ENCODE data around the gene ADGRG7. TPM values are rescaled to one million over a fixed set of nuclear protein-coding genes. Genes with fewer than 3 reads are reported as not detected.

ADGRG7 gene, protein sequence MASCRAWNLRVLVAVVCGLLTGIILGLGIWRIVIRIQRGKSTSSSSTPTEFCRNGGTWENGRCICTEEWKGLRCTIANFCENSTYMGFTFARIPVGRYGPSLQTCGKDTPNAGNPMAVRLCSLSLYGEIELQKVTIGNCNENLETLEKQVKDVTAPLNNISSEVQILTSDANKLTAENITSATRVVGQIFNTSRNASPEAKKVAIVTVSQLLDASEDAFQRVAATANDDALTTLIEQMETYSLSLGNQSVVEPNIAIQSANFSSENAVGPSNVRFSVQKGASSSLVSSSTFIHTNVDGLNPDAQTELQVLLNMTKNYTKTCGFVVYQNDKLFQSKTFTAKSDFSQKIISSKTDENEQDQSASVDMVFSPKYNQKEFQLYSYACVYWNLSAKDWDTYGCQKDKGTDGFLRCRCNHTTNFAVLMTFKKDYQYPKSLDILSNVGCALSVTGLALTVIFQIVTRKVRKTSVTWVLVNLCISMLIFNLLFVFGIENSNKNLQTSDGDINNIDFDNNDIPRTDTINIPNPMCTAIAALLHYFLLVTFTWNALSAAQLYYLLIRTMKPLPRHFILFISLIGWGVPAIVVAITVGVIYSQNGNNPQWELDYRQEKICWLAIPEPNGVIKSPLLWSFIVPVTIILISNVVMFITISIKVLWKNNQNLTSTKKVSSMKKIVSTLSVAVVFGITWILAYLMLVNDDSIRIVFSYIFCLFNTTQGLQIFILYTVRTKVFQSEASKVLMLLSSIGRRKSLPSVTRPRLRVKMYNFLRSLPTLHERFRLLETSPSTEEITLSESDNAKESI
- total RNA-seq = not detected in 2 replicates

DNA sequence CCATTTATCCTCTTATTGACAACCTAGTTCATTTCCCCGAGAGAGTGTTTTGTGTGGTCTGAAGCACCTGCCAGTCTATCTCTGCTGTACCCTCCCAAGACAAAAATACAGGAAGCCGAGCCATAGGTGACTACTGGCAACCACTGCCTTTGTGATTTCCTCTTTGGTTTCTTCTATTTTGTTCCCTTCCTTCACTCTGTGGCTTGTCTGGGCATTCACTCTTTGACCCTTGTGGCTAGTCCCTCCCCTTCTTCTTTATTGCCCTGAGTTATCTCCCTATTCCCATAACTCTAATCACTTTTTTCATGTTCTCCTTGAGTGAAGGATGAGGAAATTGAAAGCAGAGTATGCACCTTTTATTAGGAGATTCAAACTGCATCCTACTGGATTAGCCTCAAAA lies at the start of gene ADGRG7:
Gene ADGRG7, plus strand, starts transcription at position 297 of the 400 bp plus-strand sequence. CDS start 256 bp downstream, outside the sequence.

DNA sequence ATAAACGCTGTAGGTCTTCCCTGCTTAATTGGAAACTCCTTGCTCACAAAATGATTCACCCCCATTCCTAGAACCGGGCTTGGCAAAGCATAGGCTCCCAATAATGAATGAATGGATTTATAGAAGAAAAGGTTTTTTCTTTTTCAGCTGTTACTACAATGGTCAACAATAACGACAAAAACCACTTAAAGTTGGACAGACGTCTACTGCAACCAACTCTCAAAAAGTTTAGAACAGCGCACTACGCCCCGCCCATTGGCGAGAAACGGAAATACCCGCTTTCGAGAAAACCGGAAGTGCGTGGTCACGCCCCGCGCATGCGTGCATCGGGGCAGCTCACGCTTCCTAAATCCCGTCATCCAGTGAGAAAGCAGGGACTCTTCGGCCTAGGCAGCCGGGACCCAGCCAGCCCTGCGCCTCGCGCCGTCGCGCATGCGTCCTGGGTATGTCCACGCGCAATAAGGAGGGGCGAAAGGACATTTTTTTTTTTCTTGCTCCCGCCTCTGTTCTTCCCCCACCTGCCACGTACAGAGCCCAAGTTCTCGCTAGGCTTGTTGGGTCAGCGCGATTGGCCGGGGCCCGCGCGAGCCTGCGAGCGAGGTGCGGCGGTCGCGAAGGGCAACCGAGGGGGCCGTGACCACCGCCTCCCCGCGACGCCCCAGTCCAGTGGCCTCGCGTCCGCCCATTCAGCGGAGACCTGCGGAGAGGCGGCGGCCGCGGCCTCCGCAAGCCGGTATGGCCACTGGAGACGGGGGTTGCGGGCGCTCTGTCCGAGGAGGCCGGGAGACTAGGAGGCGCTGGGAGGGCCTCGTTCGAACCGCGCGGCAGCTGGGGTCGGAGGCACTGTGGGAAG lies 99.8 kb downstream of the ADGRG7 start, which contains the start of gene TFG:
Gene TFG, plus strand, starts transcription at position 506 of the 853 bp plus-strand sequence. CDS start 4,192 bp downstream, outside the sequence.

Other genes with a start within 250 kb of the ADGRG7 start
- gene TOMM70, start 208.5 kb upstream of the ADGRG7 start, total RNA-seq = 37.5 and 44.2 TPM in 2 replicates
- gene LNP1, start 208.1 kb upstream of the ADGRG7 start, total RNA-seq = 2.7 and 4.5 TPM in 2 replicates
- gene TMEM45A, start 117.0 kb upstream of the ADGRG7 start, total RNA-seq = 23.9 and 53.7 TPM in 2 replicates
- gene TFG, start 99.9 kb downstream of the ADGRG7 start, total RNA-seq = 92.0 and 130 TPM in 2 replicates